GM18867 (cell line): Measurements from ENCODE around the gene SYCN.

Experiments used
- ATAC-seq: cut with Tn5 transposase; IDR thresholded peaks from one replicate; pipeline ENCODE4 v1.9.1; 2021; ENCODE audit warnings: mild to moderate bottlenecking, moderate library complexity; ENCODE audit not compliant: unreplicated experiment

The SYCN gene

DNA sequence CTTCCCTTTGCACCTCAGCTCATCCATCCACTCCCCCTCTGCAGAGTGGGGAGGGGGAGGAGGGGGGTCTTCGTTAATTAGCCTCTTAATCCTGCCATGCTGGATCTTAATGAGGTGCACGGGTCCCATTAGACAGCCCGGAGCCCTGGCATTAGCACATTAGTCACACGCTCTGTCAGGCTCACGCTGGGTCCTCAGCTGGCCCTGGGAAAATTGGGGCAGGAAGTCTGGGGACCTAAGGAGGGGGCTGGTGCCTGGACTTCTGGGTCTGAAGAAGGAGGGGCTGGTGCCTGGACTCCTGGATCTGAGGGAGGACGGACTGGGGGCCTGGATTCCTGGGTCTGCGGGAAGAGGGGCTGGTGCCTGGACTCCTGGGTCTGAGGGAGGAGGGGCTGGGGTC is 7.7 kb downstream of the SYCN start:
- ATAC-seq, result no peak

DNA sequence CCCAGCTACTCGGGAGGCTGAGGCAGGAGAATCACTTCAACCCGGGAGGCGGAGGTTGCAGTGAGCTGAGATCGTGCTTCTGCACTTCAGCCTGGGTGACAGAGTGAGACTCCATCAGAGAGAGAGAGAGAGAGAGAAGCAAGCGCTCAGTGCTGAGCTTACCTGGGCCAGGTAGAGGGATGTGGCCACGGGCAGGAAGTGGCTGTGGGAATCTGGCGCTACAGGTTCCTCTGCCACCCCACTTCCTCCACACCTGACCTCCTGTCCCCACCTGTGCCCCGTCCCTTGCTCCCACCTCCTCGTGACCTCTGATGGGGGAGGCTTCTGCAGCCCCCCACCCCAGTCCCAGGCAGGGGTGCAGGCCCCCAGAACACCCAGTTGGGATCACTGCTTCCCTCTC is 8.3 kb downstream of the SYCN start:
- ATAC-seq, result no peak

DNA sequence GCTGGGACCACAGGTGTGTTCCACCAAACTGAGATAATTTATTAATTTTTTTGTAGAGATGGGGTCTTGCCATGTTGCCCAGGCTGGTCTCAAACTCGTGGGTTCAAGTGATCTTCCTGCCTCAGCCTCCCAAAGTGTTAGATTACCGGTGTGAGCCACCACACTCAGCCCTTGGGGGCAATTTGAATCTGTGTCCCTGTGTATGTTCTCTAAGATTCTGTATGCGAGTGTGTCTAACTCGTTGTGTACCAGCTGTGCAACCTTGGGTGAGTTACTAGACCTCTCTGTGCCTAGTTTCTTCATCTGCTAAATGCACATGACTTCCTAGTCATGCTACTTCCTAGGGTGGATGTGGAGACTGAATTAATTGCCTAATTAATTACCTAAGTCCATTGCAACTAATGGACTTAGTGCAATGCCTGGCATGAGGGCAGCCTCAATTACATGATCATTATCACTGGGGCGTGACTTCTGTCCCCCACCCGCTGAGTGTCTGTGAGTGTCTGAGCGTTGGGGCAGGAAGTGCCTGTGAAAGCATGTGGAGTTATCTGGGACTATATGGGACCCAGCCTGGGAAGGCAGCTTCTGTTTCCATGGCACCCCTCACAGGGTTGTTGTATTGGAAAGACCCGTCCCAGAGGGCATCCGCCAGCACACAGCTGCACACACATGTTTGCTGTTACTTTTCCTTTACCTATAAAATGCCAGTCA is 9.1 kb downstream of the SYCN start:
- no peak for ATAC-seq

DNA sequence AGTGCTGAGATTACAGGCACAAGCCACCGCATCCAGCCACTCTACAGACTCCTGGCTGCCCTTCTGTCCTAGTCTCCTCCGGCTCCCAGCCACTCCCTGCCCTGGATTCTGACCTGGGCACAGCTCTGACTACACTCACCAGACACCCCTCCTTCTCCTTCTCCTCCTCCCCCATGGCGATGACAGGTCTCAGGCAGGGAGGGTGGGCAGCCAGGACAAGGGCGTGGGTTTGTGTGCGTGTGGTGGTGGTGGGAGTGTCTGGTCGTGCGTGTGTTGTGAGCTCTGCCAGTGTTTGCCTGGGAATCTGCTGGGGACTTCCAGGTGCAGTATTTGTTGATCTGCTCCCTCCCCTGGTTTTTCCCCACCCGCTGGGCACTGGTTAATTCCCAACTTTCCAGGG is 10.3 kb downstream of the SYCN start:
- ATAC-seq, result no peak

DNA sequence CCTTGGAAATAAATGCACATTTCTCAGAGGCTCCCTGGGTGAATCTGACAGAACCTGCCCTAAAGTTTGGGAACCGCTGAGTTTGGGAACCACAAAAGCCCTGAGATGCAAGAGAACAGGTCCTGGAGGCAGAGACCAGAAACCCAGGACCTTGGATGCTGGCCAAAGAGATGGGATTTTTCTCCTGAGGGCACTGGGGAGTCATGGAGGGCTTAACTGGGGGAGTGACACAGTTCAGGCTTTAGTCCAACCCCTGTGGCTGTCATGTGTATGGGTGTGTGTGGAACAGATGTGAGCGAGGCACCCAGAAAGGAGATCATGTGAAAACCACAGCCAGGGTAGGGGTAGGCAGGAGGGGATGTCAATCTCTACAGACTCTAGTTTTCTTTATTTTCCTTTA is 11.2 kb downstream of the SYCN start:
- no peak for ATAC-seq

DNA sequence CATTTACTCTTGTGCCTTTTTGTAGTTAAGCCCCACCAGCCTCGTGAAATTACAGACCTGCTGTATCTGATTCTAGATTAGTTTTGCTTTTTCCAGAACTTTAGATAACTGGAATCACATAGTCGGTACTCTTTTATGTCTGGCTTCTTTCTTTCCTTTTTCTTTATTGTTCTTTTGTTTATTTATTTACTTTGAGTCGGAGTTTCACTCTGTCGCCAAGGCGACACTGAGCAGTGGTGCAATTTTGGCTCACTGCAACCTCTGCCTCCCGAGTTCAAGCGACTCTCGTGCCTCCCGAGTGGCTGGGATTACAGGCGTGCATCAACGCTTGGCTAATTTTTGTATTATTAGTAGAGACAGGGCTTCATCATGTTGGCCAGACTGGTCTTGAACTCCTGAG is 13.3 kb downstream of the SYCN start:
- no peak for ATAC-seq

DNA sequence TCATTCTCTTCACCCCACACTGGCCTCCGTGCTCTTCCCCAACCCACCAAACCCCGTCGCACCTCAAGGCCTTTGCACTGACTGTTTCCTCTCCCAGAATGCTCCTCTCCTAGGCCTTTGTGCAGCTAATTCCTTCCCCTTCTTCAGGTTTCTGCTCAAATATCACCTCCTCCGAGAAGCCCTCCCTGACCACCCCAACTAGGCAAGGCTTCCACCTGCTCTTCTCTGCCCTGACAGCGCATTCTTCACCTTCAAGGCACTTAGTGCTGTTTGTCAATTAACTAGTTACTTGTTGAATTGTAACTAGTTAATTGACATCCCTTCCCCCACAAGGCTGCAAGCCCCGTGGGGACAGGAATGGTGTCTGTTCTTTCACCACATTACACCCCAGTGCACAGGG is 15.1 kb downstream of the SYCN start:
- ATAC-seq, result no peak

DNA sequence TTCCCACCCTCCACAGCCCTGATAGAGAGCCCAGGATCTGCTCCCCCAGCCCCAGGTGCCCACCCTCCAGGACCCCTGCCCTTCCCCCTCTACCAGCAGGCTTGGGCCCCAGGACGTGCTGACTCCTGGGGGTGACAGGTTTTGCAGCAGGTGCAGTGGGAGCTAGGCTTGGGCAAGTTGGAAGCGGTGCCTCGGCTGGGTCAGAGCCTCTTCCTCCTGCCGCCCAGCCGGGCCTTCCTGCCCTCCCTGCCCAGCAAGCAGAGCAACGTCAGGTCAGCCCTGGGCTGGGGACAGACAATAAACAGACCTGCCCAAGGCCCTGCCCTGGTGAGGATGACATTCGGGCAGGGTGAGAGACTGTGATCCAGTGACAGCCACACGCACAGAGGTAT is 16.5 kb downstream of the SYCN start:
- no peak for ATAC-seq

DNA sequence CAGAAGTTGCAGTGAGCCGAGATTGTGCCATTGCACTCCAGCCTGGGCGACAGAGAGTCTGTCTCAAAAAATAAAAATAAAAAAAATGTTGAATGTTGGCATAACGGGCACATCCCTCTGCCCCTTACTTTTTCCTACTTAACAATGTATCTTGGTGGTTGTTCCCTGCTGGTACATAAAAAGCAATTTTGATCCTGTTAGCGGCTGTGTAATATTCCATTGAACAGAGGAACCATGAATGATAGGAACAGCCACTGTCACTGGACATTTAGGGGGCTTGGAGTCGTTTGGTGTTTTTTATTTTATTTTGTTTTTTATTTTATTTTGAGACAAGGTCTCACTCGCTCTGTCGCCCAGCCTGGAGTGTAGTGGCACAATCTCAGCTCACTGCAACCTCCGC is 17.7 kb downstream of the SYCN start:
- no peak for ATAC-seq

DNA sequence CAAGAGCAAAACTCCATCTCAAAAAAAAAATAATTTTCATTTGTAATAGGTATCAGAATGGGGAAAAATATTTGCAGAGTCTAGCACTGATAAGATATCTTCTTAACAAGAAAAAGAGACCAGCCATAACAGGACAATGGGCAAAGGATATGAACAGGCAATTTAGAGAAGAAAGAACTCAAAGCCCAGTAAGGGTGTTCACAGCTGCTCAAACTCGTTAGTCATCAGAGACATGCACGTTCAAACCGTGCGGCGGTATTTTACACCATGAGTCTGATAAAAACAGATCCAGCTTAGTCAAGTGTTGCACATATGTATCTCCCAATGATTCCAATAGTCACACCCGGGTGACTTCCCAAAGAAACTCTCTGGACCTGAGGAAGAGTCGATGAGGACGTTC is 21.0 kb downstream of the SYCN start:
- ATAC-seq, result no peak

DNA sequence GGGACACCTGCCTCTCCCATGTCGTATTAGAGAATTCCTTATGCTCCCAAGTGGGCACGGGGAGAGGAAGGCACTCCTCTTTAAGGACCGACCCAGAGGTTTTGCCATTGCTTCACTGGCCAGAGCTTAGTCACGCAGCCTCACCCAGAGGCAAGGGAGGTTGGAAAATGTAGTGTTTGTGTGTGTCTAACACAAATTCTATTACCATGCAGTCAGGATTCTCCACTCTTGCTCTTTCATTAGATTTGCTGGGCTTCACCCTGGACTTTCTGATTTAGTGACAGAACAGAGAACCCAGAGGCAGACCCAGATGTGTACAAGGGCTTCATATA is 21.9 kb downstream of the SYCN start:
- no peak for ATAC-seq

DNA sequence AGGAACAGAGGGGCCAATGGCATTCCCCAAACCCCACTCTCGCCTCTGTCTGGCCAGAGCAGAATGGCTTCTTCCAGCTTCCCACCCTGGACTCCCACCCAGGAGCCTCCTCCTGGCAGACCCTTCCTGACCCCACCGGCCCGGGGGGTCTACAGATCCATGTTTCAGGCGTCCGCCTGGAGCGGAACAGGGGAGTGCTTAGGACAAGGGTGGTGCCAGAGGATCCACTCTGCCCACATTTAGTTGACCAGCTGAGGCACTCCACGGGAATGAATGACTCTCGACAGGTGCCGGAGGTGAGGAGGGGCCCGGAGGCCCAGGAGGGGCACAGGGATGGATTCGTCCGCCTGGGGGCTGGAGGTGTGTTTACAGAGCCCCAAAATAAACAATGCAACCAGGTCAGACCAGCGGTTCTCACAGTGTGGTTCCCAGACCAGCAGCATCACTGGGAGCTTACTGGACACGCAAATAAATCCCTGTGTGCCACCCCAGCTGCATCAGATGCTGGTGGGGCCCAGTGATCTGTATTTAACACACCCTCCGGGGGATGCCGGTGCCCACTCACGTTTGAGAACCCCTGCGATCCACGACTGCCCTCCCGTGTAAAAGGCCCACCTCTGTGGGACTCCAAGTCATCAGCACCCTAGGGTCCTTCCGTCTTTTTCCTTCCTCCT is 22.4 kb downstream of the SYCN start:
- no peak for ATAC-seq

DNA sequence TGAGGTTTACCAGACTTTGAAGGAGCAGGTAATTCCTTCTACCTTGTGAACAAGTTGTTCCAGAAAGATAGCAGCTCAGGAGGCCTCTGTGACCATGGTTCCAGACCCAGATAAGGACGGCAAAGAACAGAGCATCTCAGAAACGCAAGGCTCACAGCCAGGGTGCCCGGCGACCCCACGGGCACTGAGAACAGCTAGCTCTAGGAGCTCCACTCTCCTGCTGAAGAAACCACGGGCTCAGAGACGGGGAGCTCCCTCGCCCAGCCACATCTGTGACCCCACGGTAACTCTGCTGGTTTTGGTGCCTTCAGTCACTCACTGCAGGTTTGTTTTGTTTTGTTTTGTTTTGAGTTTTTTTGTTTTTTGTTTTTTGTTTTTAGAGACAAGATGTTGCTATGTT is 23.3 kb downstream of the SYCN start:
- no peak for ATAC-seq

DNA sequence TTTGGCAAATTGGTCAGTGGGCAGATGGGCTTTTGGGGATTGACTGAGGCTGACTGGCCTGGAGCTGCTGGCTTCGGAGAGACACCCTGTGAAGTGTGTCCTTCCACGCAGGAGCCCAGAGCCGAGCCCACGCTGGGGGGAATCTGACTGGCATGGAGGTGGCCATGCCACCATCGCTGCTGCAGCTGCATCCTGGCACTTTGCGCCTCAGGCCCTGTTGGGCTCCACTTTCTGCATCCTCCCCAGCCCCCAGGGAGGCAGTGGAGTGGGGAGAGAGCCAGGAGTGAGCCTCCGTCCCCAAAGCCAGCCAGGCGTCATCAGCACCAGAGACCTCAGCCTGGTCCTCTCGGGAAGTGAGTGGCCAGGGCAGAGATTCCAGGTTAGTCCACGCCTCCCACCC is 24.3 kb downstream of the SYCN start:
- no peak for ATAC-seq

DNA sequence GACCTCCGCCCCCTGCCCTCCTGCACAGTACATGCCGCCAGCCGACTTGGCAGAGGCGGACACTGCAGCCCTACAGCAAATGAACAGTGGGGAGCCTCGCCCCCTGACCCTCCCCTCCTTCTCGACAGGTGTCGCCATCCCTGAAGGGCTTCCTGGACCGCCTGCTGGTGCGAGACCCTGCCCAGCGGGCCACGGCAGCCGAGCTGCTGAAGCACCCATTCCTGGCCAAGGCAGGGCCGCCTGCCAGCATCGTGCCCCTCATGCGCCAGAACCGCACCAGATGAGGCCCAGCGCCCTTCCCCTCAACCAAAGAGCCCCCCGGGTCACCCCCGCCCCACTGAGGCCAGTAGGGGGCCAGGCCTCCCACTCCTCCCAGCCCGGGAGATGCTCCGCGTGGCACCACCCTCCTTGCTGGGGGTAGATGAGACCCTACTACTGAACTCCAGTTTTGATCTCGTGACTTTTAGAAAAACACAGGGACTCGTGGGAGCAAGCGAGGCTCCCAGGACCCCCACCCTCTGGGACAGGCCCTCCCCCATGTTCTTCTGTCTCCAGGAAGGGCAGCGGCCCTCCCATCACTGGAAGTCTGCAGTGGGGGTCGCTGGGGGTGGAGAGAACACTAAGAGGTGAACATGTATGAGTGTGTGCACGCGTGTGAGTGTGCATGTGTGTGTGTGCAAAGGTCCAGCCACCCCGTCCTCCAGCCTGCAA is 25.6 kb downstream of the SYCN start:
- ATAC-seq, result no peak

DNA sequence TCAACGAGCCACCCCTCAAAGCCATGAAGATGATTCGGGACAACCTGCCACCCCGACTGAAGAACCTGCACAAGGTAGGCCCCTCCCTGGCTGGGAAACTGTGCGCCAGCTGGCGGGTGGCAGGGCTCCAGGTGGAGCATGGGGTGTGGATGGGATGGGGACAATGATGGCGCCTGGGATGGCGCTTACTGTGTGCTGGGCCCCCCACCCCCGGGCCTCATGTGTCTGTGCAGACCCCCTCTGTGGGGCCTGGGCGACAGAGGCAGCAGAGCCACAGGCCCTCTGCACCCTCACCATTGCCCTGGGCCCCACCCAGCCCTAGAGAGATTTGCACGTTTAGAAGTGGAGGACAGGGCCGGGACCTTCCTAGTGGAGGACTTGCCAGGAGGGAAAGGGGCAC is 26.3 kb downstream of the SYCN start:
- no peak for ATAC-seq

DNA sequence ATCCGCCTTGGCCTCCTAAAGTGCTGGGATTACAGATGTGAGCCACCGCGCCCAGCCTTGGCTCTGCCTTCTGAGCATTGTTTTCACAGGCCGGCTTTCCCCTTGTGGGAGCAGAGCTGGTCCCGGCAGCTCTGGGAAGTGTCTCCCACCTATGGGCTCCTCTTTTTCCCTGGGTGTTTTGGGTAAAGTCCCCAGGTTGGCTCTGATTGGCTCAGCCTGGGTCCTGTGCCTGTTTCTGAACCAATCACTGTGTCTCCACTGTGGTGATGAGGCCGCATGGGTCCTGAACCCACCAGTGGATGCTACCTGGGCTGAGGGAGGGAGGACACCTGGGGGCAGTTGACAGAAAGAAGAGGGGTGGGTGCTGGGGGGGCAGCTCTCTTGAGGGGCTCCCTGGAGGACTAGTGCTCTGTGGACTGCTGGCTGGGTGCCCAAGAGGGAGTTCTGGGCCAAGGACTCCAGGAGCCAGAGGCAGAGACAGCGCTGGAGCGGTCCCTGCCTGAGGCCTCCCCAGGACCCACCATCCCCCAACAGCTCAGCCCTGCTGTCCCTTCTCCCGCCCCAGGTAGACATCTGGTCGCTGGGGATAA is 26.9 kb downstream of the SYCN start:
- ATAC-seq, result no peak

DNA sequence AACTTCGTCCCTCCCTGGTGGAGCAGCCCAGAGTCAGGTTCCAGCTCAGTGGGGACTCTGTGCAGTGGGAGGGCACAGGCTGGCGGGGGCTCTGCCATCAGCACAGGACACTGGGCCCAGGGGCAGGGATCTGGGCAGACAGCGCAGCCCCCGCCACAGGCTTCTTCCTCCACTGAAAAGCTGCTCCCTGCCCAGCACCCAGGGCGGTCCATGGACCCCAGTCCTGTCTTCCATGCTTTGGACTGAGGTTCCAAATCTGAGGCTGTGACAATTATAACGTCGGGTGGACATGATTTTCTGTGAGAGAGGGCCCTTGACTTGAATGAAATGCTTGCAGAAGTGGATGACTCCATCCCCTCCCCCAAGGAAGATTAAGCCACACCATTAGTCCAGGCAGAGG is 28.5 kb downstream of the SYCN start:
- no peak for ATAC-seq

DNA sequence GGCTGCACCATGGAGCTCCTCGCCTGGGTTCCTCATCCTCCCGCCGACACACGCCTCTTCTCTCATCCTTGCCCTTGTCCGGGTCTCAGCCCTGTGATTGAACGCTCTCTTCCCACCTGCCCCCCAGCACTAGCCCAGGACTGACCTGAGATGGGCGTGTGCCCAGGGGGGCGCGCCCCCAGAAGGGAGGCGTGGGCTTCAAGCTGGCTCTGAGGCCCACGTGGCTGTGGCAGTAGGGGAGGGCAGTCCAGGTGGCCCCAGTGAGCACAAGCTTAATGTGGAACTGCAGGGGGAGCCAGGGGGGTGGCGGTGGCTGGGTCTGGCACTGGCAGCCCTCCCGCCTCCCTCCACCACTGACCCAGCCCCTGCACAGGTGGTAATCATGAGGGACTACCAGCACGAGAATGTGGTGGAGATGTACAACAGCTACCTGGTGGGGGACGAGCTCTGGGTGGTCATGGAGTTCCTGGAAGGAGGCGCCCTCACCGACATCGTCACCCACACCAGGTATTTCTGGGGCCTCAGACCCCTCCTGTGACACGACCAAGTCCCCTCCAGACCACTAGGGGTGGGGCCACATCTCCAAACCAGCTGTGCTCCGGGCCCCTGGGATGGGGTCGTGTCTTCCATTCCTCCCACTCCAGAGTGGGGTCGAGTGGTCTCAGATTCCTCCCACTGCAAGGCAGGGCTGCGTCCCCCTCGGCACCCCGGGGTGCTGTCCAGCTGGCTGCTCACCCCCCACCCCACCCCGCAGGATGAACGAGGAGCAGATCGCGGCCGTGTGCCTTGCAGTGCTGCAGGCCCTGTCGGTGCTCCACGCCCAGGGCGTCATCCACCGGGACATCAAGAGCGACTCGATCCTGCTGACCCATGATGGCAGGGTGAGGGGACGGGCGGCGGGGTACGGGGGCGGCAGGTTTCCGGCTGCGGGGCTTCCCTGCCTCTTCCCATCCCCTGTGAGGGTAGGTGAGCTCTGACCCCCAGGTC is 29.2 kb downstream of the SYCN start:
- ATAC-seq, result no peak

DNA sequence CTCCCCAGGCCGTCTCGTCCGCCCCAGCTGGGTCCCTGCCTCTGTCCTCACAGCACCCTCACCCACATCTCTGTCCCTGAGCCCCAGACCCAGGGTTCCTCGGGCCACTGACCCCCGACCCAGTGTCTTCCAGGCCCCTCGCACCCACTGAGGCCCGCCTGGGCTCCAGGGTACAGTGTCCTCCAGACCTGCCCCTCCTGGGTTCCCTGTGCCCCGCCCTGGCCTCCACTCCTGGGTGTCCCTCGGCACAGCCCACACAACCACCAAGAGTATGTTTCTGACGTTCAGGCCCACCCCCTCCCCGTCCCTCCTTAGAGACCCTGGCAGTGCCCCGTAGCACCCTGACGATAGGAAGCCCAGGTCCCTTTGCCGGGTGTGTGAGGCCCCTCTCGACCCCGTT is 29.9 kb downstream of the SYCN start:
- ATAC-seq, result no peak

DNA sequence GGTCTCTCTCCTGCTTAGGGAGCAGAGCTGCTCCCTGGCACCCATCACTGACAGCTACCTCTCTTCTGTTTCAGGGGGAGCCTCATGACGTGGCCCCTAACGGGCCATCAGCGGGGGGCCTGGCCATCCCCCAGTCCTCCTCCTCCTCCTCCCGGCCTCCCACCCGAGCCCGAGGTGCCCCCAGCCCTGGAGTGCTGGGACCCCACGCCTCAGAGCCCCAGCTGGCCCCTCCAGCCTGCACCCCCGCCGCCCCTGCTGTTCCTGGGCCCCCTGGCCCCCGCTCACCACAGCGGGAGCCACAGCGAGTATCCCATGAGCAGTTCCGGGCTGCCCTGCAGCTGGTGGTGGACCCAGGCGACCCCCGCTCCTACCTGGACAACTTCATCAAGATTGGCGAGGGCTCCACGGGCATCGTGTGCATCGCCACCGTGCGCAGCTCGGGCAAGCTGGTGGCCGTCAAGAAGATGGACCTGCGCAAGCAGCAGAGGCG is 30.5 kb downstream of the SYCN start:
- no peak for ATAC-seq
